ENCODE measurements around the gene ZNF383. TPM values are rescaled to one million over a fixed set of nuclear protein-coding genes. Genes with fewer than 3 reads are reported as not detected.

ZNF383 gene
- total and polyA plus RNA-seq, 10 of the 15 experiments (the other 5 are each of a cell fraction or from before 2014, with no cell fraction given): 3.3 to 9.0 (median 5.1) TPM

GRCh38 chr19:37217775-37218591, at the start of gene ZNF383 (continued):
- TF ChIP-seq TAF1 (IDR thresholded peaks at IDR 0.05; ENCODE audit: borderline replicate concordance, low read depth, low read length): peak; percentile 64; the same call in 1 of the 2 replicates
- TF ChIP-seq EGR1 (IDR thresholded peaks at IDR 0.05; ENCODE audit: borderline replicate concordance in 1 of 2, low read depth in 2 of 2, low read length in 2 of 2): no peak; a peak in 1 of 3 replicates
- 0 out of 2 replicates have a peak, but pooled peaks have one; percentile 14 for TF ChIP-seq TBL1XR1 (IDR thresholded peaks at IDR 0.05; ENCODE audit: low read depth, low read length)
- peak; percentile 94 for TF ChIP-seq HDGF (IDR thresholded peaks at IDR 0.05)
- no peak for TF ChIP-seq ZNF274 (IDR thresholded peaks at IDR 0.05; ENCODE audit: insufficient read depth, insufficient read length)
- TF ChIP-seq SREBF1 (IDR thresholded peaks at IDR 0.05; ENCODE audit: low read length): peak; percentile 76
- no peak for TF ChIP-seq CEBPZ (IDR thresholded peaks at IDR 0.05; ENCODE audit: low read depth, low read length)
- TF ChIP-seq MYC (IDR thresholded peaks at IDR 0.05; ENCODE audit: insufficient read depth, insufficient read length, insufficient replicate concordance, low read length, severe bottlenecking): peak; percentile 75
- peak; percentile 68; the same call in 1 of the 2 replicates for TF ChIP-seq POLR2AphosphoS2 (IDR thresholded peaks at IDR 0.05; ENCODE audit: low read depth, low read length)
- 0 out of 2 replicates have a peak, but pooled peaks have one; percentile 54 for TF ChIP-seq MLLT1 (IDR thresholded peaks at IDR 0.05)
- no peak for TF ChIP-seq MTA3 (IDR thresholded peaks at IDR 0.05; ENCODE audit: borderline replicate concordance, low read length)
- TF ChIP-seq HDAC2 (IDR thresholded peaks at IDR 0.05): peak; percentile 96; the same call in 1 of the 2 replicates
- TF ChIP-seq MTA2 (IDR thresholded peaks at IDR 0.05; ENCODE audit: low read depth): no peak; the same call in none of the 2 replicates
- no peak for TF ChIP-seq SUZ12 (IDR thresholded peaks at IDR 0.05; ENCODE audit: unreplicated experiment)
- TF ChIP-seq SMAD1 (IDR thresholded peaks at IDR 0.05; ENCODE audit: low read depth, partially characterized antibody): no peak
- TF ChIP-seq POLR2AphosphoS5 (IDR thresholded peaks at IDR 0.05; ENCODE audit: low read length): peak; percentile 86
- TF ChIP-seq E2F8 (IDR thresholded peaks at IDR 0.05; ENCODE audit: low read depth, partially characterized antibody): peak; percentile 32
- no peak; the same call in 1 of the 2 replicates for TF ChIP-seq CBFB (IDR thresholded peaks at IDR 0.05; ENCODE audit: low read depth)
- TF ChIP-seq IKZF1 (conservative IDR thresholded peaks at IDR 0.05): peak; percentile 98
- peak; percentile 96 for TF ChIP-seq YY1 (IDR thresholded peaks at IDR 0.05; ENCODE audit: low read depth, low read length)
